Lung (tissue), 12 donors: ENCODE results near the gene PDE4B. TPM values are rescaled to one million over a fixed set of nuclear protein-coding genes. Genes with fewer than 3 reads are reported as not detected.

ENCODE experiments used
- ATAC-seq: fragments of 200-7000 bp; cut with Tn5 transposase; one replicate; pipeline ENCODE4 v1.9.1; 2020; ENCODE audit warnings: moderate number of reproducible peaks; ENCODE audit not compliant: insufficient read depth, low FRiP score
- DNase-seq, 3 donors: peaks; one replicate each; pipeline ENCODE4 v3.0.0-alpha.2; 2013 to 2017
- H3K27ac ChIP-seq, 2 donors: one replicate each; pipeline ENCODE4 v1.5.1; 2013; ENCODE audit warnings: mild to moderate bottlenecking in 2 of 2, moderate library complexity in 2 of 2, control low read depth in 1 of 2, inconsistent platforms in 1 of 2, low read depth in 1 of 2, low read length in 1 of 2
- H3K27me3 ChIP-seq, 3 donors: one replicate each; pipeline ENCODE4 v1.5.1; 2013; ENCODE audit warnings: low read length in 2 of 3; ENCODE audit not compliant: control insufficient read depth in 3 of 3, insufficient read depth in 3 of 3
- H3K36me3 ChIP-seq, 4 donors: one replicate each; pipeline ENCODE4 v1.5.1; 2013; ENCODE audit warnings: low read length in 4 of 4, mild to moderate bottlenecking in 1 of 4, moderate library complexity in 1 of 4; ENCODE audit not compliant: control insufficient read depth in 4 of 4, insufficient read depth in 4 of 4
- H3K4me1 ChIP-seq, 5 donors: one replicate each; pipeline ENCODE4 v1.5.1; 2013; ENCODE audit warnings: low read length in 5 of 5, mild to moderate bottlenecking in 2 of 5, moderate library complexity in 1 of 5; ENCODE audit not compliant: control insufficient read depth in 5 of 5, insufficient read depth in 5 of 5
- H3K4me3 ChIP-seq: one replicate; pipeline ENCODE4 v1.5.1; 2013; ENCODE audit warnings: mild to moderate bottlenecking, control low read depth, moderate library complexity
- H3K9ac ChIP-seq, 2 donors: one replicate each; pipeline ENCODE4 v1.5.1; 2013; ENCODE audit warnings: low read length in 2 of 2, control low read depth in 1 of 2; ENCODE audit not compliant: insufficient read depth in 1 of 2
- H3K9me3 ChIP-seq, 4 donors: one replicate each; pipeline ENCODE4 v1.5.1; 2013; ENCODE audit warnings: low read length in 3 of 4, mild to moderate bottlenecking in 1 of 4, moderate library complexity in 1 of 4; ENCODE audit not compliant: control insufficient read depth in 4 of 4, insufficient read depth in 3 of 4
- CTCF ChIP-seq: IDR thresholded peaks from 2 replicates; pipeline ENCODE4 v1.5.1; 2012; ENCODE audit warnings: mild to moderate bottlenecking; ENCODE audit errors: control extremely low read depth, extremely low read depth
- WGBS, 2 donors: extraction: QIAGEN DNeasy Blood & Tissue Kit; methylation state at CpG; one replicate each; pipeline ENCODE4 v1.1.7; 2013; 5-methylcytosine and 5-hydroxymethylcytosine counted together
- polyA plus RNA-seq, 2 donors: library from polyadenylated mRNA; stranded (reverse); fragments of 200-250 nt; gene quantifications; one replicate each; pipeline ENCODE4 v1.2.1, GENCODE V29; 2013
- total RNA-seq, 2 donors: library from RNA; depleted of rRNA in 1 of 2; stranded (reverse); fragments of >200 nt in 1 of 2; gene quantifications; one replicate each; pipeline ENCODE4 v1.2.1, GENCODE V29; 2014 to 2021
- donor health status: control.
- donor health status: control.
- donor health status: Bipolar disorder and iron deficiency.
- donor health status: healthy.
- donor health status: DM: yes; HTN: yes; CAD: no.

The PDE4B gene
- total and polyA plus RNA-seq, 4 donors, result 4.0 to 96.2 (median 20.2) TPM

- WGBS, 2 donors, result 64 to 79% methylated on average over 3 of the region's 3 CpGs
- H3K9ac ChIP-seq, result no peak overlapping the region
- no peak for TF ChIP-seq CTCF
- H3K4me1 ChIP-seq, result peaks cover 0 to 10% (median 3%) of the 10 kb centered on the region in 5 donors
- H3K9me3 ChIP-seq, result no peaks in the 10 kb centered on the region
- no peak for DNase-seq
- no peak for ATAC-seq
- H3K36me3 ChIP-seq, result no peaks in the 10 kb centered on the region
- no peak overlapping the region for H3K4me3 ChIP-seq
- H3K27me3 ChIP-seq, result no peaks in the 10 kb centered on the region
- H3K27ac ChIP-seq, result no peak overlapping the region
Measured at GRCh38 chr1:65955071-65955470, 162.4 kb downstream of the PDE4B start.

GRCh38 chr1:65955503-65955902 is 162.8 kb downstream of the PDE4B start:
- TF ChIP-seq CTCF, result no peak
- DNase-seq (no peak), ATAC-seq (no peak)
- WGBS, 2 donors, result 75 to 89% methylated on average over 6 of the region's 6 CpGs
- Histone ChIP-seq H3K27ac (no peak overlapping the region), H3K4me3 (no peak overlapping the region), H3K9me3 (no peaks in the 10 kb centered on the region), H3K4me1 (peaks cover 0 to 8% (median 3%) of the 10 kb centered on the region in 5 donors), H3K36me3 (no peaks in the 10 kb centered on the region), H3K9ac (no peak overlapping the region), H3K27me3 (no peaks in the 10 kb centered on the region)

- H3K9me3 ChIP-seq, result no peaks in the 10 kb centered on the region
- WGBS, 2 donors, result 46 to 47% methylated on average over 12 of the region's 12 CpGs
- TF ChIP-seq CTCF, result peak; percentile 70
- H3K4me1 ChIP-seq, result peaks cover 0 to 6% (median 3%) of the 10 kb centered on the region in 5 donors
- no peak for ATAC-seq
- H3K27me3 ChIP-seq, result no peaks in the 10 kb centered on the region
- H3K4me3 ChIP-seq, result no peak overlapping the region
- DNase-seq, result peak in 2 of 3 donors; percentile 72 to 76
- no peaks in the 10 kb centered on the region for H3K36me3 ChIP-seq
- no peak overlapping the region for H3K27ac ChIP-seq
- no peak overlapping the region for H3K9ac ChIP-seq
Measured at GRCh38 chr1:65958561-65959350, 166.1 kb downstream of the PDE4B start.
